Myocyte (in vitro differentiated cells): ENCODE measurements around the gene SCAI. TPM values are rescaled to one million over a fixed set of nuclear protein-coding genes. Genes with fewer than 3 reads are reported as not detected.
A peak's percentile ranks its signal among the peaks of the same experiment; 100 is the strongest.
"Not testable (repeated sequence)": the region's sequence is repeated elsewhere in the genome, so short reads cannot be mapped to it uniquely, and the experiment has no call there.

Experiments
- DNase-seq: peaks from one replicate; pipeline ENCODE4 v3.0.0-alpha.2; 2012; ENCODE audit warnings: low read depth
- total RNA-seq: library from RNA; depleted of rRNA; stranded (reverse); fragments of >200 nt; gene quantifications from 2 replicates; pipeline ENCODE4 v1.2.3, GENCODE V29; 2014

SCAI gene
- total RNA-seq, 1 donor from 2014 or later, result 7.5 TPM

GRCh38 chr9:125038166-125038565, 105.2 kb downstream of the SCAI start:
- no peak for DNase-seq

- no peak for DNase-seq
Measured at GRCh38 chr9:125028041-125028440, 115.3 kb downstream of the SCAI start.

- no peak for DNase-seq
Measured at GRCh38 chr9:125024917-125025316, 118.4 kb downstream of the SCAI start.

GRCh38 chr9:125021069-125021468, 122.3 kb downstream of the SCAI start:
- no peak for DNase-seq

- not testable (repeated sequence) for DNase-seq
Measured at GRCh38 chr9:125015655-125016054, 127.7 kb downstream of the SCAI start.

- DNase-seq, result not testable (repeated sequence)
Measured at GRCh38 chr9:125012013-125012412, 131.3 kb downstream of the SCAI start.

- no peak for DNase-seq
Measured at GRCh38 chr9:125008599-125008998, 134.7 kb downstream of the SCAI start.

GRCh38 chr9:125003332-125003731, 140.0 kb downstream of the SCAI start:
- no peak for DNase-seq

GRCh38 chr9:124983698-124984097, 159.6 kb downstream of the SCAI start:
- DNase-seq, result no peak

GRCh38 chr9:124980431-124980830, 162.9 kb downstream of the SCAI start:
- DNase-seq, result no peak

GRCh38 chr9:124975131-124975530, 168.2 kb downstream of the SCAI start:
- no peak for DNase-seq

GRCh38 chr9:124973807-124974206, 169.5 kb downstream of the SCAI start:
- DNase-seq, result no peak

GRCh38 chr9:124972241-124972770, 171.0 kb downstream of the SCAI start:
- no peak for DNase-seq

- no peak for DNase-seq
Measured at GRCh38 chr9:124969401-124969800, 173.9 kb downstream of the SCAI start.

GRCh38 chr9:124968238-124968637, 175.1 kb downstream of the SCAI start:
- DNase-seq, result no peak

GRCh38 chr9:124965775-124966568, 177.4 kb downstream of the SCAI start:
- peak; percentile 5 for DNase-seq

GRCh38 chr9:124964604-124965003, 178.7 kb downstream of the SCAI start:
- DNase-seq, result no peak

GRCh38 chr9:124964056-124964455, 179.3 kb downstream of the SCAI start:
- peak; percentile 3 for DNase-seq

GRCh38 chr9:124960409-124960752, 182.9 kb downstream of the SCAI start:
- DNase-seq, result no peak

- not testable (repeated sequence) for DNase-seq
Measured at GRCh38 chr9:124959671-124960408, 183.5 kb downstream of the SCAI start.

GRCh38 chr9:124954255-124954654, 189.1 kb downstream of the SCAI start:
- no peak for DNase-seq

- DNase-seq, result no peak
Measured at GRCh38 chr9:124950050-124950718, 193.1 kb downstream of the SCAI start.
